ENCODE data around the gene BMPR1A.
A peak's percentile ranks its signal among the peaks of the same experiment; 100 is the strongest.

BMPR1A gene

DNA sequence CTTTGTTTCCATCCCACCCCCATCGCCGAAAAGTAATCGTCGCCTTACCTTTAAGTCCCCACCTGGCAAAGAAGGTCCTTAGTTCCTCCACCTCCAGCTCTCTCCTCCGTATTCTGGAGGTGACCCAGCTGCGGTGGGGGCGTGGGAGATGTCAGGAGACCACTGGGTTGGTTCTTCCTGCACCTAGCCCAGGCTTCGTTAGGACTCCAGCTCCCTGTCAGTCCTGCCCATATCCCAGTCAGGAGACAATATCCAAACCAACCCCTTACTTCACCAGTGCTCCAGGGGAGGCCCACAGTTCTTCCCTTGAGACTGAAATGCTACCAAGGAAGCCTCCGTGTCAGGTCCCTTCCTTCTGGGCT lies 212.6 kb downstream of the BMPR1A start:
- no peaks in the 10 kb centered on the region for H3K27me3 ChIP-seq (ENCODE audit: control insufficient read depth, insufficient read depth, low read length)
- TF ChIP-seq, protein P1, sequence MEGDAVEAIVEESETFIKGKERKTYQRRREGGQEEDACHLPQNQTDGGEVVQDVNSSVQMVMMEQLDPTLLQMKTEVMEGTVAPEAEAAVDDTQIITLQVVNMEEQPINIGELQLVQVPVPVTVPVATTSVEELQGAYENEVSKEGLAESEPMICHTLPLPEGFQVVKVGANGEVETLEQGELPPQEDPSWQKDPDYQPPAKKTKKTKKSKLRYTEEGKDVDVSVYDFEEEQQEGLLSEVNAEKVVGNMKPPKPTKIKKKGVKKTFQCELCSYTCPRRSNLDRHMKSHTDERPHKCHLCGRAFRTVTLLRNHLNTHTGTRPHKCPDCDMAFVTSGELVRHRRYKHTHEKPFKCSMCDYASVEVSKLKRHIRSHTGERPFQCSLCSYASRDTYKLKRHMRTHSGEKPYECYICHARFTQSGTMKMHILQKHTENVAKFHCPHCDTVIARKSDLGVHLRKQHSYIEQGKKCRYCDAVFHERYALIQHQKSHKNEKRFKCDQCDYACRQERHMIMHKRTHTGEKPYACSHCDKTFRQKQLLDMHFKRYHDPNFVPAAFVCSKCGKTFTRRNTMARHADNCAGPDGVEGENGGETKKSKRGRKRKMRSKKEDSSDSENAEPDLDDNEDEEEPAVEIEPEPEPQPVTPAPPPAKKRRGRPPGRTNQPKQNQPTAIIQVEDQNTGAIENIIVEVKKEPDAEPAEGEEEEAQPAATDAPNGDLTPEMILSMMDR (IDR thresholded peaks at IDR 0.05): no peak
- no peaks in the 10 kb centered on the region for H3K79me2 ChIP-seq
- no peak overlapping the region for H3K4me2 ChIP-seq (ENCODE audit: low read length)
- H3K27ac ChIP-seq: peak overlapping the region; percentile 71
- no peak overlapping the region for H2AFZ ChIP-seq
- H3K4me3 ChIP-seq (ENCODE audit: low read depth, low read length): no peak overlapping the region
- no peak overlapping the region for H3K9ac ChIP-seq
- H3K36me3 ChIP-seq (ENCODE audit: control insufficient read depth, insufficient read depth, low read length): no peaks in the 10 kb centered on the region
- H3K4me1 ChIP-seq: peaks cover 4% of the 10 kb centered on the region
- H3K9me3 ChIP-seq (ENCODE audit: control insufficient read depth, low read length): no peaks in the 10 kb centered on the region

DNA sequence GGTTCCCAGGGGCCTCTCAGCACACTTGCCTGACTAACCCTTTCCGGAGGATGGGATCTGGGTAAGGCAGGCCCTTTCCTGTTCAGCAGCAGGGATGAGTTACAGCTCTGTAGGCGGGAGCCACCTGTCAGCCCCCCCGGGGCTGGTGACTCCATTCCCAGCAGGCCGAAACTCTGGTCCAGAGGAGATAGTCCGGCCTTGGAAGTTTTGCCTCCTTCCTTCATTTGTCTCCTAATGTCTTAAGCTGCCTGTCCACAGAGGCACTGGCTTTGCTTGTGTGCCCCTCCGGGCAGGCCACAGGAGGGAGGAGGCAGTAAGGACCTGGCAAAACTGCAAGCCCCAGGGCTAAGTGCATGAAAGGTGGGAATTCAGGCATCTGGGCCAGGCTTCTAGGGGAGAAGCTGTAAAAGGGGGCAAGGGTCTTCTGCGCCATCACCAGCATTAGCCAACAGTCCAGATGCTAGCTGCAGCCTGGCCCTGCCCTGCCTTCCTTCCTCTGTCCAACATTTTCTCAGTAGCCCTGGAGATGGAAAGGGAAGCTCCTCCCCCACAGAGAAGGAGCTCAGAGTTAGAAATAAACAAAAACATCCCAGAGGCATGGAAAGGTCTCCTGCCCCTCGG lies 213.1 kb downstream of the BMPR1A start:
- TF ChIP-seq, protein P1 (IDR thresholded peaks at IDR 0.05): no peak
- Histone ChIP-seq H3K9ac (no peak overlapping the region), H3K9me3 (ENCODE audit: control insufficient read depth, low read length) (no peaks in the 10 kb centered on the region), H3K27ac (peak overlapping the region; percentile 71), H3K27me3 (ENCODE audit: control insufficient read depth, insufficient read depth, low read length) (no peaks in the 10 kb centered on the region), H3K4me2 (ENCODE audit: low read length) (no peak overlapping the region), H2AFZ (no peak overlapping the region), H3K4me3 (ENCODE audit: low read depth, low read length) (peak overlapping the region; percentile 44), H3K4me1 (peaks cover 4% of the 10 kb centered on the region), H3K36me3 (ENCODE audit: control insufficient read depth, insufficient read depth, low read length) (no peaks in the 10 kb centered on the region), H3K79me2 (no peaks in the 10 kb centered on the region)

DNA sequence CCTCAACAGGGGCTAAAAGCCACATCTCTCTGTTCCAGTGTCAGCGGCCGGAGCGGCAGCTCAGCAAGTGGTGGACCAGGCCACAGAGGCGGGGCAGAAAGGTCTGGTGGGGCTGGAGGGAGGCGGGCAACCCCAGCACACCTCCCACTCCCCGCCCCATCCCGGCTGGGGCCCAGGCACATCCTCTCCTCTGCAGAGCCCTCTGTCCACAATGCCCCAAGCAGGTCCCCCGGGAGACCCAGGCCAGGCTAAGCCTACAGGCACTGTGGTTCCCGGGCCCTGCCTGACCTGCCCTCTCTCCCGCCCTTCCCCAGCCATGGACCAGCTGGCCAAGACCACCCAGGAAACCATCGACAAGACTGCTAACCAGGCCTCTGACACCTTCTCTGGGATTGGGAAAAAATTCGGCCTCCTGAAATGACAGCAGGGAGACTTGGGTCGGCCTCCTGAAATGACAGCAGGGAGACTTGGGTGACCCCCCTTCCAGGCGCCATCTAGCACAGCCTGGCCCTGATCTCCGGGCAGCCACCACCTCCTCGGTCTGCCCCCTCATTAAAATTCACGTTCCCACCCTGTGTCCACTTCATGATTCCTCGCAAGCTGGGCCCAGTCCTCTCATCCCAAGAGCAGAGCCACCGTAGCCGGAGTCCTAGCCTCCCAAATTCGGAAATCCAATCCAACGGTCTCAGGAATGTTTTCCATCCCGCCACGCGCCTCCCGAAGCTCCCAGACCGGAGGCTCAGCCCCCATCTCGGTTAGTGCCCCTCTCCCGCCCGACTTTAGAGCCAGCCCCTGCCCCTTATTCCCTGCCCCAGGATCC lies 214.0 kb downstream of the BMPR1A start:
- no peaks in the 10 kb centered on the region for H3K36me3 ChIP-seq (ENCODE audit: control insufficient read depth, insufficient read depth, low read length)
- peak overlapping the region; percentile 78 for H2AFZ ChIP-seq
- peak overlapping the region; percentile 30 for H3K9ac ChIP-seq
- H3K27ac ChIP-seq: peak overlapping the region; percentile 71
- H3K4me2 ChIP-seq (ENCODE audit: low read length): peak overlapping the region; percentile 84
- no peaks in the 10 kb centered on the region for H3K79me2 ChIP-seq
- peaks cover 4% of the 10 kb centered on the region for H3K4me1 ChIP-seq
- H3K27me3 ChIP-seq (ENCODE audit: control insufficient read depth, insufficient read depth, low read length): no peaks in the 10 kb centered on the region
- H3K9me3 ChIP-seq (ENCODE audit: control insufficient read depth, low read length): no peaks in the 10 kb centered on the region
- H3K4me3 ChIP-seq (ENCODE audit: low read depth, low read length): peak overlapping the region; percentile 44
- TF ChIP-seq, protein P1 (IDR thresholded peaks at IDR 0.05): no peak

DNA sequence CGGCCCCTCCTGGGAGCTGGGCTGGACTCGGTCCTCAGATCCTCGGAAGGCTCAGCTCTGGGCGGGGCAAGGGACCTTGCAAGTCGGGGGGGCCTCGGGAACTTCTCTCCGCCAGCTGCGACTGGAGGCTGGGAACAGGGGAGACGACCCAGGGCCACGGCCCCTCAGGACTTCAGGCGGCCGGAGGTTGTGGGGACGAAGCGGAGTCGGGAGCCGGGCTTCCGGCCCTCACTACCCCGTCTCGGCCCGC lies 214.5 kb downstream of the BMPR1A start:
- Histone ChIP-seq H3K27ac (peak overlapping the region; percentile 71), H3K9me3 (ENCODE audit: control insufficient read depth, low read length) (no peaks in the 10 kb centered on the region), H3K36me3 (ENCODE audit: control insufficient read depth, insufficient read depth, low read length) (no peaks in the 10 kb centered on the region), H3K27me3 (ENCODE audit: control insufficient read depth, insufficient read depth, low read length) (no peaks in the 10 kb centered on the region), H3K9ac (peak overlapping the region; percentile 30), H3K4me1 (peaks cover 4% of the 10 kb centered on the region), H3K79me2 (no peaks in the 10 kb centered on the region), H2AFZ (peak overlapping the region; percentile 78), H3K4me2 (ENCODE audit: low read length) (peak overlapping the region; percentile 84), H3K4me3 (ENCODE audit: low read depth, low read length) (peak overlapping the region; percentile 44)
- TF ChIP-seq, protein P1 (IDR thresholded peaks at IDR 0.05): no peak

Measured in parathyroid adenoma (tissue), 2 donors.